Measurements from ENCODE around the gene CGB2. TPM values are rescaled to one million over a fixed set of nuclear protein-coding genes. Genes with fewer than 3 reads are reported as not detected.
"Not testable (repeated sequence)": the region's sequence is repeated elsewhere in the genome, so short reads cannot be mapped to it uniquely, and the experiment has no call there.

CGB2 gene
- total and polyA plus RNA-seq, 2 of the 4 experiments (the other 2 are of a cell fraction), result not detected

GRCh38 chr19:49025599-49025998 lies 6.1 kb upstream of the CGB2 start:
- H3K36me3 ChIP-seq (ENCODE audit: control insufficient read depth, insufficient read depth, low read length); H3K4me2 ChIP-seq (ENCODE audit: low read depth, low read length); intact Hi-C loops (cut with micrococcal nuclease); H3K9me3 ChIP-seq (ENCODE audit: control insufficient read depth, insufficient read depth, low read length); H3K9me1 ChIP-seq (ENCODE audit: insufficient read depth, low read length); H2BK20ac ChIP-seq (ENCODE audit: low read depth, low read length); H3K27ac ChIP-seq (ENCODE audit: insufficient read depth, low read length); H2BK15ac ChIP-seq (ENCODE audit: low read depth, low read length); H3K4me3 ChIP-seq (ENCODE audit: insufficient read depth, low read depth, low read length); H4K91ac ChIP-seq (ENCODE audit: insufficient read depth, low read depth, low read length); H4K8ac ChIP-seq (ENCODE audit: low read depth in 2 of 2, low read length in 2 of 2); BruUV-seq (replicated peaks); dilution Hi-C loops (cut with HindIII; ENCODE audit: low sequenced_read_pairs, unreplicated experiment); H2BK5ac ChIP-seq (ENCODE audit: low read depth, low read length, poor library complexity, severe bottlenecking); H4K5ac ChIP-seq (ENCODE audit: low read depth, low read length); H3K79me1 ChIP-seq (ENCODE audit: low read depth in 1 of 2, low read length in 2 of 2); H3K14ac ChIP-seq (replicated peaks; ENCODE audit: low read depth, low read length); H3K18ac ChIP-seq (ENCODE audit: low read depth, low read length); H3K23ac ChIP-seq (ENCODE audit: low read depth, low read length); H2AK9ac ChIP-seq (replicated peaks; ENCODE audit: low read depth, low read length, poor library complexity); POLR2A ChIA-PET (ENCODE audit: unreplicated experiment); CTCF ChIA-PET; in situ Hi-C loops (cut with MboI; ENCODE audit: low sequenced_read_pairs); H3K4me1 ChIP-seq (ENCODE audit: control insufficient read depth, insufficient read depth, low read length); H4K20me1 ChIP-seq (ENCODE audit: insufficient read depth, low read length); H3K9ac ChIP-seq (ENCODE audit: low read depth, low read length); H3K27me3 ChIP-seq (ENCODE audit: control insufficient read depth, insufficient read depth, low read length); H2AFZ ChIP-seq (replicated peaks; ENCODE audit: low read length, poor library complexity); H3K56ac ChIP-seq (ENCODE audit: extremely low read depth, insufficient read depth, low read length); H2AK5ac ChIP-seq (ENCODE audit: low read depth, low read length): not testable (repeated sequence)
- peak; percentile 79 for ATAC-seq (ENCODE audit: low read depth)
- Histone ChIP-seq H2BK120ac (ENCODE audit: low read depth, low read length) (0 out of 2 replicates have a peak overlapping the region, but pooled peaks have one; percentile 64), H3K4ac (ENCODE audit: low read depth, low read length) (peak overlapping the region; percentile 72; the same call in 1 of the 2 replicates)
- peak; percentile 14 for DNase-seq
- no CpG with 5 or more reads among the region's 23 CpGs for WGBS, 2 experiments (ENCODE audit: extremely low coverage in 2 of 2, insufficient read length in 1 of 2)

- H3K9me3 ChIP-seq (ENCODE audit: control insufficient read depth, insufficient read depth, low read length); dilution Hi-C loops (cut with HindIII; ENCODE audit: low sequenced_read_pairs, unreplicated experiment); H3K18ac ChIP-seq (ENCODE audit: low read depth, low read length); H3K27ac ChIP-seq (ENCODE audit: insufficient read depth, low read length); H3K4me3 ChIP-seq (ENCODE audit: insufficient read depth, low read depth, low read length); H2AFZ ChIP-seq (replicated peaks; ENCODE audit: low read length, poor library complexity); H3K4me1 ChIP-seq (ENCODE audit: control insufficient read depth, insufficient read depth, low read length); H3K79me1 ChIP-seq (ENCODE audit: low read depth in 1 of 2, low read length in 2 of 2); H3K36me3 ChIP-seq (ENCODE audit: control insufficient read depth, insufficient read depth, low read length); H2AK5ac ChIP-seq (ENCODE audit: low read depth, low read length); H2BK120ac ChIP-seq (ENCODE audit: low read depth, low read length); H3K23ac ChIP-seq (ENCODE audit: low read depth, low read length); ATAC-seq (ENCODE audit: low read depth); H3K14ac ChIP-seq (replicated peaks; ENCODE audit: low read depth, low read length); H4K8ac ChIP-seq (ENCODE audit: low read depth in 2 of 2, low read length in 2 of 2); H3K4ac ChIP-seq (ENCODE audit: low read depth, low read length); H3K4me2 ChIP-seq (ENCODE audit: low read depth, low read length); H4K20me1 ChIP-seq (ENCODE audit: insufficient read depth, low read length); H3K27me3 ChIP-seq (ENCODE audit: control insufficient read depth, insufficient read depth, low read length); H3K9ac ChIP-seq (ENCODE audit: low read depth, low read length); BruUV-seq (replicated peaks); H3K56ac ChIP-seq (ENCODE audit: extremely low read depth, insufficient read depth, low read length); H2BK20ac ChIP-seq (ENCODE audit: low read depth, low read length); in situ Hi-C loops (cut with MboI; ENCODE audit: low sequenced_read_pairs); H2BK15ac ChIP-seq (ENCODE audit: low read depth, low read length); H2AK9ac ChIP-seq (replicated peaks; ENCODE audit: low read depth, low read length, poor library complexity); H3K9me1 ChIP-seq (ENCODE audit: insufficient read depth, low read length); H4K91ac ChIP-seq (ENCODE audit: insufficient read depth, low read depth, low read length); DNase-seq; intact Hi-C loops (cut with micrococcal nuclease); CTCF ChIA-PET; H4K5ac ChIP-seq (ENCODE audit: low read depth, low read length); H2BK5ac ChIP-seq (ENCODE audit: low read depth, low read length, poor library complexity, severe bottlenecking): not testable (repeated sequence)
- no CpG with 5 or more reads among the region's 9 CpGs for WGBS, 2 experiments (ENCODE audit: extremely low coverage in 2 of 2, insufficient read length in 1 of 2)
- POLR2A ChIA-PET (ENCODE audit: unreplicated experiment), result interaction anchor here (0.6 kb wide), 1 partner anchor 421 kb away, joined by 6 read pairs; no protein-coding TSS in a partner anchor
These were observed 3.0 kb upstream of the CGB2 start for GRCh38 chr19:49028686-49029085.

Measured in IMR-90 (cell line).